Spleen (tissue), 7 donors: ENCODE results near the gene CHST8.

Source experiments
- CTCF ChIP-seq, 11 experiments: fragments of 200-600 bp in 7 of 11; fragments of 450-650 bp in 4 of 11; sonication (generic) in 4 of 11; IDR thresholded peaks in 8 of 11; conservative IDR thresholded peaks in 3 of 11; 1 replicate in 7 of 11; 2 replicates in 4 of 11; pipeline versions ENCODE4 v1.4.0 to v1.8.0; 2016 to 2021; ENCODE audit warnings: antibody characterized with exemption in 11 of 11, inconsistent platforms in 4 of 11, mild to moderate bottlenecking in 1 of 11
- POLR2A ChIP-seq, 3 donors: fragments of 450-650 bp; IDR thresholded peaks; one replicate each; pipeline ENCODE4 v1.5.1; 2017; ENCODE audit warnings: antibody characterized with exemption in 3 of 3, mild to moderate bottlenecking in 1 of 3
- POLR2AphosphoS5 ChIP-seq, 3 donors: sonication (generic); formaldehyde crosslinking; IDR thresholded peaks; one replicate each; pipeline ENCODE4 v1.5.1; 2017; ENCODE audit warnings: antibody characterized with exemption in 3 of 3
- donor health status: DM: no; HTN: no; CAD: no; lungs with moderate emphysema.
- donor health status: DM: no; HTN: no; CAD: no.
- donor health status: DM: no; HTN: no; CAD: no.

GRCh38 chr19:33686687-33687480 lies 65.1 kb downstream of the CHST8 start:
- TF ChIP-seq CTCF (IDR thresholded peaks at IDR 0.05 in 8 of 11, conservative IDR thresholded peaks at IDR 0.05 in 3 of 11) (no peak), POLR2AphosphoS5 (IDR thresholded peaks at IDR 0.05) (no peak), POLR2A (IDR thresholded peaks at IDR 0.05) (no peak)
